NCI-H2171 (cell line): Measurements from ENCODE around the gene IL21R.
A peak's percentile ranks its signal among the peaks of the same experiment; 100 is the strongest.
"Not testable (repeated sequence)": the region's sequence is repeated elsewhere in the genome, so short reads cannot be mapped to it uniquely, and the experiment has no call there.

Source experiments
- DNase-seq: peaks from one replicate; lab custom pipeline; 2025; lab: John Stamatoyannopoulos, UW

Gene IL21R

GRCh38 chr16:27374804-27375425, 27.1 kb upstream of the IL21R start:
- DNase-seq, result peak; percentile 48

GRCh38 chr16:27377666-27378485, 24.1 kb upstream of the IL21R start:
- DNase-seq, result no peak

DNA sequence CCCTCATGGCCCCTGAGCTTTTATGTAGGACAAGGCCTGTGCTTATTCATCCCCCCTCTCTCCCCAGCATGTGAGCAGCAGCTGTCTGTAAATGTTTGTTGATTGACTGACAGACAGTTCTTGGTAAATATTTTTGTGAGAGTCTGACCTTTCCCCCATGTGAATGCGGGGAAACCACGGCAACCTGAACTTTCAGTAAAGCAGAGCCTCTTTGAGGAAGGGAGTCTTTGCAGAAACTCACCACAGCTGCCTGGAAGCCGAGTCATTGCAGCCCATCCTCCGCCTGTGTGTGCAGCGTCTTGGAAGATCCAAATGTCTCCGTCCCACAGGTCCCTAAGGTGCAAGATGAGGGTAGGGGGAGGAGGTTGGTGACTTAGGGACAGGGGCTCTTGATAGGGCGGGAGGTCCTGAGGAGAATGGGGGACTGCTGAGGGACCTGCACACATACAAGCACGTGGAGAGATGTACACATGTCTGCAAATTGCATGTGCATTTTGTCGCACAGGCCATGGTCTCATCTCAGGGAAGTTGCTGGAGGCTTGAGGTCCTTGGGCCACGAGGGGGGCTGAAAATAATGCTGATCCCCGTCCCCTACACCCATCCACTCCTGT, 23.0 kb upstream of the IL21R start:
- DNase-seq, result no peak

DNA sequence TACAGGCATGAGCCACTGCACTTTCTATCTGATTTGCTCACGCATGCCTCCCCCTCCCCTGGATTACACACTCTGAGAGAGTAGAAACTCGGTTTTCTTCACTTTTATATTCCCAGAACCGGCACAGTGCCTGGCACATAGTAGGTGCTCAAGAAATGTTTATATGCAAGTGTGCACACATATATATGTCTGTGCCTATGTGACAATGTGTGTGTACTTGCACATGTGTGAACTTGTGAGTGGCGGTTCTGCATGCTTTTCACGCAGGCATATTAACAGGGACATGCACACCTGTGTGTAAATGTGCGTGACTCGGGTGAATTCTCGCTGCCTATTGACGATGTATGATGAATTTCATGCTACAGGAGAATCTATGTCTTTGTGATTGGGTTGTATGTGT, 22.1 kb upstream of the IL21R start:
- no peak for DNase-seq

- no peak for DNase-seq
Measured at GRCh38 chr16:27381236-27381635, 20.7 kb upstream of the IL21R start.

GRCh38 chr16:27381974-27382855, 19.8 kb upstream of the IL21R start:
- DNase-seq, result no peak

- DNase-seq, result no peak
Measured at GRCh38 chr16:27383556-27384243, 18.3 kb upstream of the IL21R start.

GRCh38 chr16:27384425-27384824, 17.5 kb upstream of the IL21R start:
- DNase-seq, result no peak

- DNase-seq, result no peak
Measured at GRCh38 chr16:27385398-27385797, 16.6 kb upstream of the IL21R start.

DNA sequence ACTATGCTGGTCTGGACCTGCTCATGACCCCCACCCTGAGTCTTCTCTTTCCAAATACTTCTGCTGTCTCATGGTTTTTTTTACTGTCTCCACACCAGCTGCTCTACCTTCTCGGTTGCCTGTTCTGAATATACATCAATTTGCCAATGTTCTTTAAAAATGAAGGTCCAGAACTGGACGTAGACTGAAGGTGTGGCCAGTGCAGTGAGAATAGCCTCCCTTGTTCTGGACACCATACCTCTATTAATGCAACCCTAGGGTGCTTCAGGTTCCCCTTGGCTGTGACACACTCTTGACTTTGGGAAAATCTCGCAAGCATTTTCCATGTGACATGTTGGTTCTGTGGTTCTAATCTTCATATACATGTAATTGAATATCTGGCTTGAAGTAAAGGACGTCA, 15.3 kb upstream of the IL21R start:
- DNase-seq, result no peak

DNA sequence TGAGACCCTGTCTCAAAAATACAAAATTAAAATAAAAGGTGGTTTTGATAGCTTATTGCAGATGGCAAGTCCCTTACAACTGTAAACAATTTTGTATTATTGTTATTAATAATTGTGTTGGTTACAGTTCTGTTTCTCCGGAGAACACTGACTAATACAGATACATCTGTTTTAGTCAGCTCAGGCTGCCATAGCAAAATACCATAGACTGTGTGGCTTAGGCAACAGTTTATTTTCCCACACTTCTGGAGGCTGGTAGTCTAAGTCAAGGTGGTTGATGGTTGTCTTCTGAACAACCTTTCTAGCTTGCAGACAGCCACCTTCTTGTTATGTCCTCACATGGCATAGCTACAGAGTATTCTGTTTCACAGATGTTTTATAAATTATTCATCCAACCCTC, 14.2 kb upstream of the IL21R start:
- DNase-seq, result no peak

- no peak for DNase-seq
Measured at GRCh38 chr16:27389272-27389961, 12.6 kb upstream of the IL21R start.

- no peak for DNase-seq
Measured at GRCh38 chr16:27390151-27390550, 11.8 kb upstream of the IL21R start.

GRCh38 chr16:27392671-27393070, 9.3 kb upstream of the IL21R start:
- DNase-seq, result no peak

DNA sequence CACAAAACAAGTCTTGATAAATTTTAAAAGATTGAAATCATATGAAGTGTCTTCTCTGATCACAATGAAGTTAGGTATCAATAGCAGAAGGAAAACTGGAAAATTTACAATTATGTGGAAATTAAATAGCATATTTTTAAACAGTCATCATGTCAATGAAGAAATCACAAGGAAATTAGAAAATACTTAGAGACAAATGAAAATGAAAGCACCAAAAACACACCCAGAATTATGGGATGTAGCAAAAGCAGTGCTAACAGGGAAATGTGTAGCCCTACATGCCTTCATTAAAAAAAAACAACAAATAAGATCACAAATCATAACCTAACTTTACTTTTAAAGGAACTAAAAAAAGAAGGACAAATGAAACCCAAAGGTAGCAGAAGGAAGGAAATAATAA, 7.5 kb upstream of the IL21R start:
- DNase-seq, result no peak

DNA sequence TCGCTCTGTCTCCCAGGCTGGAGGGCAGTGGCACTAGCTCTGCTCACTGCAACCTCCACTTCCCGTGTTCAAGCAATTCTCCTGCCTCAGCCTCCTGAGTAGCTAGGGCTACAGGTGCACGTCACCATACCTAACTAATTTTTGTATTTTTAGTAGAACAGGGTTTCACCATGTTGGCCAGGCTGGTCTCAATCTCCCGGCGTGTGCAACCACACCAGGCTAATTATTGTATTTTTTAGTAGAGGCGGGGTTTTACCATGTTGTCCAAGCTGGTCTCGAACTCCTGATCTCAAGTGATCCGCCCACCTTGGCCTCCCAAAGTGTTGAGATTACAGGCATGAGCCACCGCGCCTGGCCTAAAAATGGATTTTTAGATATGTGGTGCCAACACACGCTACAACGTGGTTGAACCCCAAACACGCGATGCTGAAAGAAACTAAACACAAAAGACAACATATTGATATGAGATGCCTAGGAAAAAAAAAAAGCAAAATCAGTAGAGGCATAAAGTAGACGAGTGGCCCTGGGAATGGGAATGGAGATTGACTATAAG, 3.6 kb upstream of the IL21R start:
- not testable (repeated sequence) for DNase-seq

GRCh38 chr16:27398894-27399853, 2.8 kb upstream of the IL21R start:
- DNase-seq, result no peak

DNA sequence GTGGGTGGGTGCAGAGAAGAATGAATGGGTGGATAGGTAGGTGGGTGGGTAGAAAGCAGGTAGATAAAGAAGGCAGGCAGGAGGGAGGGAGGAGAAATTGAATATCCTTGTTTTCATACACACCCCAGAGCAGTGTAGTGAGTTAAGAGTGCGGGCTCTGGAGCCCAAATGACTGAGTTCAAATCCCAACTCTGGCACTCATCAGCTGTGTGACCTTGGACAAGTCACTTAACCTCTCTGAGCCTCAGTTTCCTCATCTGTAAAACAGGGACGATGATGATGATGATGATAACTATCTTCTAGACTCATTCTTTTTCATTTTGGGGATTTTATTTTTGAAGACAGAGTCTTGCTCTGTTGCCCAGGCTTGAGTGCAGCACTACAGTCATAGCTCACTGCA, 2.0 kb upstream of the IL21R start:
- DNase-seq, result no peak

DNA sequence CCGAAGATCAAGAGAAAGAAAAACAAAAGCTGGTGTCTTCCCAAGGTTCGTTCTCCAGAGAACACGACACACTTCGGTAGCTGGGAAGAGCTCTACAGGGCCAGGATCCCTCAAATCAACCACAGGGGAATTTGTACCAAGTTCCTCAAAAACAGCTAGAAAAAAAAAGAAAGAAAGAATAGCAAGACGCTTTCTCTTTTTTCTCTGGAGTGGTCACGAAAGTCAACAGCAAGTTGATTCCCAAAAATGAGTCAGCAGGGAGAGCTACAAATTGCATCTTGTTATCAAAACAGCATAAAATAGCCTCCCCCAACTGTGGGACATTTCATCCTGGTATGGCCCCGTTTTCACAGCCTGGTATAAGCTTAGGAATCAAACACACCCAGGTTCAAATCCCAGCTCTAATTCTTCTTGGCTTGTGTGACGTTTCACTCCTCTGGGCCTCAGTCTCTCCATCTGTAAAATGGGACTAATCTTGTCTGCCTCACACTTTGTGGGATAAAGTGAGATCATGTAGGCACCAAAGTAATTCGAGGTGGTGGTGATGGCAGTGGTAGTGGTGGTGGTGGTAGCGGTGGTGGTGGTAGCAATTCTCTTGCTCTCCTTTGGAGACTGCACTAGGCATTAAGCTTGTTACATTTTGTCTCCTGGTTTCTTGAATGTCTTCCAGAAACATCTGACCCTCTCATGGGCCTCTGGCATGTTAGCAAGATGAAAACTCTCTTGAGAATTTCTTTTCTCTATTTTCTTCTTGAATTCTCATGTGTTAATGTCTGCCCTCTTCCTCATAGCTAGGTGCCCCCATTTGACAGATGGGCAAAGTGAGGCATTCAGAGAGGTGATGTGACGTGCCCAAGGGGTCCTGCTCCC, 988 bp upstream of the IL21R start:
- DNase-seq, result no peak
